ENCODE data around the gene UGT2B17. TPM values are rescaled to one million over a fixed set of nuclear protein-coding genes. Genes with fewer than 3 reads are reported as not detected.

UGT2B17 gene
- total RNA-seq (2014; rRNA removed; shearing (Covaris generic)): not detected in 2 replicates

DNA sequence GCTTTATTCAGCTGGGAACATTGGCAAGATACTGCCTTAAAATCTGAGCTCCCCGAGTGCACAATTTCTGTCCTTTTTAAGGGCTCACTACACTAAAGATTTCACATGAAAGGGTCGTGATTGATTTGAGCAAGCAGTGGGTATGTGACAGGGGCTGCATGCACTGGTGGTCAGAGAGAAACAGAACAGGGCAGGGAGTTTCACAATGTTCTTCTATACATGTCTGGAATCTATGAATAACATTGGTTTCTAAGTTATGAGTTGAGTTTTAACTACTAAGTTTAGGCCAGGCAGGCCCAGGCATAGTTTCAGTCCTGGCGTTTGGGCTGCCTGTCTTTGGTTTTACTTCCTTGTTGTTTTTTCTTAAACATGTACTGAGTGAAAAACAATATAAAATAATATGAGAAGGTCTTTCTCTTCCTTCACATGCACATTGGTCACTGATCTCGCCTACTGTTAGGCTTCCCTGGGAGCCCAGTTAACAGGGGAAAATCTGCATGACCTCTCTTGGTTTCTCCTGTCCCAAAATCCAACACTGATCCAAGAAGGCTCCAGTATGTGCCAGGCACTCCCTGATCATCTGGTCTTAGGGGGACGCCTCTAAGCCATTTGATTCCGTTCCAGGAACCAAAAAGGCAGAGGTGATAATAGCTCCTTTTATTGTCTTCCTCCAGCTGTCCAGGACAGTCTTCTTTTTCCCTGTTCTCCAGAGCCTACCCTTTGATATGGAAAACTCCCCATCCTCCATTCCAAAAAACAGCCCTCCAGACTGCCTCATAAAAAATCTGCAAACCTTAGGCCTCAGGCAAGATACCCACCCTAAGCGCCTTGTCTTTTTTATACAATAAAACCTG lies at the start of gene UGT2B17:
Gene UGT2B17 (minus strand): TSS at position 51 of the 854 bp plus-strand sequence. CDS start 7,838 bp downstream, outside the sequence.

Other genes starting within 250 kb of the UGT2B17 start
- 34.5 and 55.2 TPM in 2 replicates for gene YTHDC1, start 226.2 kb downstream of the UGT2B17 start, total RNA-seq (2014; rRNA removed; shearing (Covaris generic))
- gene TMPRSS11E, start 128.9 kb downstream of the UGT2B17 start, total RNA-seq (2014; rRNA removed; shearing (Covaris generic)): not detected in 2 replicates
- not detected in 2 replicates for gene UGT2B15, start 94.3 kb upstream of the UGT2B17 start, total RNA-seq (2014; rRNA removed; shearing (Covaris generic))
- not detected in 2 replicates for gene UGT2B10, start 239.7 kb upstream of the UGT2B17 start, total RNA-seq (2014; rRNA removed; shearing (Covaris generic))

Measured in A375 (cell line).